Ascending aorta (tissue), 2 donors: ENCODE data around the gene SLC35G2. TPM values are rescaled to one million over a fixed set of nuclear protein-coding genes. Genes with fewer than 3 reads are reported as not detected.

Experiments
- DNase-seq, 2 donors: peaks; one replicate each; pipeline ENCODE4 v3.0.0-alpha.2; 2019; ENCODE audit warnings: low spot score in 2 of 2
- H3K27ac ChIP-seq, 2 donors: fragments of 200-600 bp; sonication (generic); one replicate each; pipeline ENCODE4 v1.5.1; 2016 to 2017; ENCODE audit warnings: mild to moderate bottlenecking in 1 of 2
- H3K27me3 ChIP-seq: fragments of 200-600 bp; sonication (generic); one replicate; pipeline ENCODE4 v1.5.1; 2017
- H3K36me3 ChIP-seq, 2 donors: fragments of 200-600 bp; sonication (generic); one replicate each; pipeline ENCODE4 v1.5.1; 2016
- H3K4me1 ChIP-seq, 2 donors: fragments of 200-600 bp; sonication (generic); one replicate each; pipeline ENCODE4 v1.5.1; 2016 to 2017; ENCODE audit warnings: mild to moderate bottlenecking in 1 of 2
- H3K4me3 ChIP-seq, 2 donors: fragments of 200-600 bp; sonication (generic); one replicate each; pipeline ENCODE4 v1.5.1; 2016 to 2017; ENCODE audit warnings: mild to moderate bottlenecking in 1 of 2
- H3K9me3 ChIP-seq, 2 donors: fragments of 200-600 bp; sonication (generic); one replicate each; pipeline ENCODE4 v1.5.1; 2016
- intact Hi-C: fragments of 100-400 bp; cut with DNase I; formaldehyde crosslinking; loops from one replicate; pipeline ENCODE4 v1.15.1; 2023
- total RNA-seq: library from RNA; depleted of rRNA; stranded (reverse); fragments of >200 nt; gene quantifications from one replicate; pipeline ENCODE4 v1.1.0, GENCODE V29; 2016
- TF ChIP-seq, protein P1 (sequence below), 3 experiments: fragments of 200-600 bp in 2 of 3; fragments of 450-650 bp in 1 of 3; sonication (generic) in 2 of 3; IDR thresholded peaks; one replicate each; pipeline ENCODE4 v1.5.1; 2016 to 2019; ENCODE audit warnings: antibody characterized with exemption in 3 of 3, mild to moderate bottlenecking in 1 of 3, moderate library complexity in 1 of 3

The SLC35G2 gene
- total RNA-seq, 1 donor from 2014 or later = 10.0 TPM

DNA sequence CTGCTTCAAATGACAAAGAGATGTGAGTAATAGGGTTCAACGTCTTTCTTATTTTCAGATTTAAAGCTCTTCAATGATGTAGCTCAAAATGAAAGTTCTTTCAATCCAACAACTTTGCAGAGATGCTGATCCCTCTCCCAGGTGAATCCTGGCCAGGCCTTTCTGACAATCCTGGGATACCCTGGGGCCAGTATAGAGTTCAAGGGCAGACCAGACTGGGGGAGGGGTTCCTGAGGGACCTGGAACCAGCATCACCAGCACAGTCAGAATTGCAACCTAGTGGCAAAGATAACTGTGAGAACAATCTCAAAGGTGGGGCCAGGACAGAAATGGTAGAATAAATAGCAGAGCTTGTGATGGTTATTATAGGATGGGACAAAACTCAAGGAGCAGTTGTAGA lies 23.4 kb downstream of the SLC35G2 start:
- H3K27ac ChIP-seq = no peak overlapping the region
- no peak overlapping the region for H3K4me3 ChIP-seq
- TF ChIP-seq, protein P1, sequence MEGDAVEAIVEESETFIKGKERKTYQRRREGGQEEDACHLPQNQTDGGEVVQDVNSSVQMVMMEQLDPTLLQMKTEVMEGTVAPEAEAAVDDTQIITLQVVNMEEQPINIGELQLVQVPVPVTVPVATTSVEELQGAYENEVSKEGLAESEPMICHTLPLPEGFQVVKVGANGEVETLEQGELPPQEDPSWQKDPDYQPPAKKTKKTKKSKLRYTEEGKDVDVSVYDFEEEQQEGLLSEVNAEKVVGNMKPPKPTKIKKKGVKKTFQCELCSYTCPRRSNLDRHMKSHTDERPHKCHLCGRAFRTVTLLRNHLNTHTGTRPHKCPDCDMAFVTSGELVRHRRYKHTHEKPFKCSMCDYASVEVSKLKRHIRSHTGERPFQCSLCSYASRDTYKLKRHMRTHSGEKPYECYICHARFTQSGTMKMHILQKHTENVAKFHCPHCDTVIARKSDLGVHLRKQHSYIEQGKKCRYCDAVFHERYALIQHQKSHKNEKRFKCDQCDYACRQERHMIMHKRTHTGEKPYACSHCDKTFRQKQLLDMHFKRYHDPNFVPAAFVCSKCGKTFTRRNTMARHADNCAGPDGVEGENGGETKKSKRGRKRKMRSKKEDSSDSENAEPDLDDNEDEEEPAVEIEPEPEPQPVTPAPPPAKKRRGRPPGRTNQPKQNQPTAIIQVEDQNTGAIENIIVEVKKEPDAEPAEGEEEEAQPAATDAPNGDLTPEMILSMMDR (IDR thresholded peaks at IDR 0.05) = no peak
- no peaks in the 10 kb centered on the region for H3K9me3 ChIP-seq
- intact Hi-C loops = no loop called here
- H3K4me1 ChIP-seq = peaks cover 0 to 10% of the 10 kb centered on the region in 2 donors
- no peaks in the 10 kb centered on the region for H3K36me3 ChIP-seq
- H3K27me3 ChIP-seq = no peaks in the 10 kb centered on the region
- no peak for DNase-seq

DNA sequence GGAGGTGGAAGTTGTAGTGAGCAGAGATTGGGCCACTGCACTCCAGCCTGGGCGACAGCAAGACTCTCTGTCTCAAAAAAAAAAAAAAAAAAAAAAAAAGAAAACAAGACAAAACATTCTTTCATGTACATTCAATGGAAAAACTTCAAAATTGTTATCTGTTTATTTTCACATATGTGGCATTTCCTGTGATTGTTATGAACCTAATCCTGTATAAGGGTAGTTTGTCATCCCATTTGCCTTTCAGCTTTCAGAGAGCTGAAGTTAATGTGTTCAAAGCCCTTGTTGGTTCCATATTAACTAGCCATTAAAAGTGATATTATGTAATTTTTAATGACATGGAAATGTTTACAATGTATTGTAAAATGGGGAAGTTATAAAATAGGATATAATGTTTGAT lies 25.8 kb downstream of the SLC35G2 start:
- intact Hi-C loops = no loop called here
- DNase-seq = no peak
- H3K4me3 ChIP-seq = no peak overlapping the region
- H3K9me3 ChIP-seq = no peaks in the 10 kb centered on the region
- no peaks in the 10 kb centered on the region for H3K27me3 ChIP-seq
- TF ChIP-seq, protein P1 (IDR thresholded peaks at IDR 0.05) = no peak
- no peak overlapping the region for H3K27ac ChIP-seq
- H3K4me1 ChIP-seq = peaks cover 0 to under 1% of the 10 kb centered on the region in 2 donors
- H3K36me3 ChIP-seq = no peaks in the 10 kb centered on the region

DNA sequence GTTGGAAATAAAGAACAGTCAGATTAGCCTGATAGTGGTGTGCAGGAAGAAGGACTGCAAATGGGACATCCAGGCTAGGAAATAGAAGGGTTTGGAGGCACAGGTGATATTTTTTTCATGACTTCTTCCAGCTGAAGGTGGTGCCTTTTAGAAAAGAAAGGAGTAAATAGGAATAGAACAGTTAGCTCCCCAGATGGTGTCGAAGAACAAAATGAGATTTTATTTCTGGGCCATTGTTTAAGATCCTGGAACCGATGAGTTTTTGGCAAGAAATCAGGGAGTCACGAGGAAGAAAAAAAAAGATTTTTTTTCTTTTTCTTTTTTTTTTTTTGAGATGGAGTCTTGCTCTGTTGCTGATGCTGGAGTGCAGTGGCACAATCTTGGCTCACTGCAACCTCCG lies 33.3 kb downstream of the SLC35G2 start:
- Histone ChIP-seq H3K27ac (no peak overlapping the region), H3K4me3 (no peak overlapping the region)
- intact Hi-C loops = no loop called here

DNA sequence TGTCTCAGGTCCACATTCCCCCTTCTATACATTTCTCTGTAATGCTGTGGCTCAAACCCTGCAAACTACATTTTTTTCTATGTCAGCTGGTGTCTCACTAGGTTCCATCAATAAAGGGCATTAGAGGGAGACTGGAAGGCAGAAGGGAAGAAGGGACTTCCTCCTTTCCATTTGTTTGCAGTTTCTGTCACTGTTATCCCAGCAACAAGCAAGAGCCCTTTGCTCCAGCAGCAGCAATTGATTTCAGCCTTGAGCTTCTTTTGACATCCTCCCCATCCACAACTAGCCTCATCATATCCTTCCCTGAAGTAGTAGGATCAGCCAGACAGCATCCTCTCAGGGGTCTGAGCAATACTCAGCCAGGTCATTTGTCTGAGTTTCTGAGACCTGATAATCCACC lies 37.7 kb downstream of the SLC35G2 start:
- H3K4me1 ChIP-seq = peaks cover 0 to 9% of the 10 kb centered on the region in 2 donors
- no peaks in the 10 kb centered on the region for H3K27me3 ChIP-seq
- DNase-seq = no peak
- intact Hi-C loops = no loop called here
- peaks cover 0 to 6% of the 10 kb centered on the region in 2 donors for H3K36me3 ChIP-seq
- H3K27ac ChIP-seq = no peak overlapping the region
- TF ChIP-seq, protein P1 (IDR thresholded peaks at IDR 0.05) = no peak
- H3K4me3 ChIP-seq = no peak overlapping the region
- no peaks in the 10 kb centered on the region for H3K9me3 ChIP-seq

More for the DNA sequence above, 33.3 kb downstream of the SLC35G2 start:
- H3K9me3 ChIP-seq = no peaks in the 10 kb centered on the region
- H3K36me3 ChIP-seq = peaks cover 0 to 6% of the 10 kb centered on the region in 2 donors
- no peak for DNase-seq
- H3K27me3 ChIP-seq = no peaks in the 10 kb centered on the region
- H3K4me1 ChIP-seq = no peaks in the 10 kb centered on the region
- TF ChIP-seq, protein P1 (IDR thresholded peaks at IDR 0.05) = no peak

DNA sequence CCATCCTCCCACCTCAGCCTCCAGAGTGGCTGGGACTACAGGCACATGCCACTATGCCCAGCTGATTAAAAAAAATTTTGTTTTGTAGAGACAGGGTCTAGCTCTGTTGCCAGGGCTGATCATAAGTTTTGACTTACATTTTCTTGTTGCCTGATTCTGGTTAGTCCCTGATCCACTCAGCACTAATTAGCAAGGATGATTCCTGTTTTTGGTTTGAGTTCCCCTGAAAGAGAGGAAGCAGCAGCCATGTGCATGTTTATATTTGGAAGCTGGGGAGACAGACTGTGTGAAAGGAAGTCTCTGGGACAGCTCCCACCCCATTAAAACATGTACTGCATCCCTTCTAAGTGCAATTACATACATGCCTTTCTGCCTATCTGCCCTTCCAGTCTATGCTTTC lies 39.5 kb downstream of the SLC35G2 start:
- DNase-seq = no peak
- H3K9me3 ChIP-seq = no peaks in the 10 kb centered on the region
- H3K4me3 ChIP-seq = no peak overlapping the region
- intact Hi-C loops = no loop called here
- H3K27me3 ChIP-seq = no peaks in the 10 kb centered on the region
- H3K36me3 ChIP-seq = peaks cover 0 to 6% of the 10 kb centered on the region in 2 donors
- no peak overlapping the region for H3K27ac ChIP-seq
- TF ChIP-seq, protein P1 (IDR thresholded peaks at IDR 0.05) = no peak
- peaks cover 0 to 9% of the 10 kb centered on the region in 2 donors for H3K4me1 ChIP-seq

DNA sequence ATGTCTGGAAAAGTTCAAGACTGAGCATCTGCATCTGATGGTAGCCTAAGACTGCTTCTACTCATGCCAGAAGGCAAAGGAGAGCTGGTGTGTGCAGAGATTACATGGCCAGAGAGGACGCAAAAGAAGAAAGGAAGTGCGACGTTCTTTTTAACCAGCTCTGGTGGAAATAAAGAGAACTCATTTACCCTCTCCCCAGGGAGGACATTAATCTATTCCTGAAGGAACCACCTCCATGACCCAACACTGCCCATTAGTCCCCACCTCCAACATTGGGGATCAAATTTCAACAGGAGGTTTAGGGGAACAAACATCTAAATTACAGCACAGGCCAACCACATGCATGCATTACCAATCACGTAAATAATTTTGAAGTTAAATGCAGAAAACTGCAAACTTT lies 41.6 kb downstream of the SLC35G2 start:
- Histone ChIP-seq H3K9me3 (no peaks in the 10 kb centered on the region), H3K27ac (peak overlapping the region in 1 of 2 donors; percentile 92)
- intact Hi-C loops = loop anchor here (10.0 kb wide), 2 partner anchors 606 to 896 kb away; partner anchors contain the start of genes PCCB and PPP2R3A

More for the DNA sequence above, 41.6 kb downstream of the SLC35G2 start:
- Histone ChIP-seq H3K4me3 (peak overlapping the region; percentile 78 to 85), H3K4me1 (peaks cover 0 to 9% of the 10 kb centered on the region in 2 donors), H3K27me3 (no peaks in the 10 kb centered on the region), H3K36me3 (no peaks in the 10 kb centered on the region)
- no peak for DNase-seq
- TF ChIP-seq, protein P1 (IDR thresholded peaks at IDR 0.05) = no peak
